Left forelimb (tissue), 1 donor: ENCODE data around the gene TGM2.

Experiments used
- DNase-seq: peaks from one replicate; pipeline ENCODE4 v3.0.0-alpha.2; 2018; ENCODE audit warnings: low spot score

TGM2 gene

DNA sequence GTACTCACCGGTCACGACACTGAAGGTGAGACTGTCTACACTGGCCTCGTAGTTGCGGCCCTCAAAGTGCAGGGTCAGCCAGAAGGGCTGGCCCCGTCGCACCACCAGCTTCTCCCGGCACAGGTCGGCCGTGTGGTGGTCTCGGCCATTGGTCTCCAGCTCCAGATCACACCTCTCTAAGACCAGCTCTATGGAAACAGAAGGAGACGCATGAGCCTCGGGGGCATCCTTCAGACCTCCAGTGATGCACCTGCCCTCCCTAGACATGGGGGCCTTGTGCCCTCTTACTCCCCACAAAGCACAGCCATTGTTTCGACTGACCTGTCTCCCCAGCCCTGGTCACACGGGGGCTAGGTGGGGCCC, 3.7 kb downstream of the TGM2 start:
- no peak for DNase-seq

DNA sequence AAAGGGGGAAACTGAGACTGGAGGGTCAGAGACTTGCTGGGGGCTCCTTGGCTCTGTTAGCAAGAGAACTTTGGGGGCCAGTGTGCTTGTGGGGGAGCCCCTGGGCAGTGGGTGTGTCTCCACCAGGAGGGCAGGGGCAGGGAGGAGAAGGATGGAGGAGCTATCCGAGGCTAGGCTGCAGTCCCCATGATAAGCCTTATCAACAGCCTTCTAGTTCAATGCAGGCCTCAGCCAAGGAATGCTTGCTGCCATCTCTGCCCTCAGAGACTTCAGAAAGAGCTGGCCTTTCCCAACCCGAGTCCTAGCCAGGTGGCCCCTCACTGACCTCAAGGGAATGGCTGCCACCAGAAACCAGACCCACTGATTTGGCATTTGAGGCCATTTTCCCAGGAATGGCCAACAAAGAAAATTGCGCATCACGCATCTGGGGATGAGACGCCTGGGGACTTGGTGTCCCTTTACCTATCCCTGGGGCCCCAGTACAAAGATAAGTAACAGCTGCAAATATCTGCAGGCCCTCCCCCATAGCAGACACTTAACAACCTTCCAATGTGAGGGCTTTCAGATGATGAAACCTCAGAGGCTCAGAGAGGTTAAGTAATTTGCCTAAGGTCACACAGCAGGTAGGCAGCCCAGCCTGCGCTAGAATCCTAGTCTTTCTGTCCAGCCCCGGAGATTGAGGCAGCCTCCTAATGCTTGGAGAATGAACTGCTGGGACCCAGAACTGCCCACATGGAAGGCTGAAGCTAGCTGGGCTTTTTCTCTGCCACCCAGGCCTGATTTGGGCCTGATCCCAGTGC, 4.9 kb downstream of the TGM2 start:
- DNase-seq: no peak

DNA sequence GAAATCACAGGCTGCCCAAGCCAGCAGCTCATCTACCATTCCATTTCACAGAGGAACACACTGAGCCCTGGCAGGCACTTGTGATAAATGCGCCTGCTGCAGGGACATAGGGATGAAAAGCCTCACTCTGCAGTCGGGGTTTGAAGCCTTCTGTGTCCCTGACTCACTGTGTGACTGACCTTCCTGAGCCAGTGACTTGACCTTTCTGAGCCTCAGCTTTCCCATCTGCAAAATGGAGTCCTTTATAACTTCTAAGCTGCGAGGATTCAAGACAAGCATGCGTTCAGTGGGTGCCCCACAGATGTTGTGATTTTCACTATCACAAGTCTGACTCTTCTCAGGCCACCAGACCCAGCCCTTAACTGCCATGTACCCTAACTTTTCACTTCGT, 5.5 kb downstream of the TGM2 start:
- no peak for DNase-seq

DNA sequence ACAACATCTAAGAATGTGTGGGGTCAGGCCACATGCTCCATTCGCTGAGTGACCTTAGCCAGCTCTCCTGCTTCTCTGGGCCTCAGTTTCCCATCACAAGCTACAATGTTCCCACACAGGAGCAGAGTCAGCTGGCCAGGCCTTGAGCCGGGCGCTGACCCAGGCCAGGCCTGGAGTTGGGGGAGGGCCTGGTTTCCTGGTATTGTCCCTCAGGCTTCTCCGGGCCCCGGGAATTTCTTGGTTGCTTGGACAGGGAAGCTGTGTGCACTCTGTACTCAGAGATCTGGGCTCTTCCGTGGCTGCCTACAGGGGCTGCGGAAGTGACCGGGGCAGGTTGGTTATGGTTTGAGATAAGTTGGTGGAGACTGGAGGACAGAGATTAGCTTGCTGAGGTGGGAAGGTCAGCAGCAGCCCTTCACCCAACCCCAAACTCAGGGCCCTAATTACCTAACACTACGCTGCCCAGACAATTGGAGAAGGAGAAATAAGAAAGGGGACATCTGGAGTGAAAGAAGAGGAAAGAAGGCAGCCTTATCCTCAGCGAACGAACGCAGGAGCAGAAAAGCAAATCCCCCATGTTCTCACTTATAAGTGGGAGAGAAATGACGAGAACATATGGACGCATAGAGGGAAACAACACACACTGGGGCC, 6.2 kb downstream of the TGM2 start:
- no peak for DNase-seq

DNA sequence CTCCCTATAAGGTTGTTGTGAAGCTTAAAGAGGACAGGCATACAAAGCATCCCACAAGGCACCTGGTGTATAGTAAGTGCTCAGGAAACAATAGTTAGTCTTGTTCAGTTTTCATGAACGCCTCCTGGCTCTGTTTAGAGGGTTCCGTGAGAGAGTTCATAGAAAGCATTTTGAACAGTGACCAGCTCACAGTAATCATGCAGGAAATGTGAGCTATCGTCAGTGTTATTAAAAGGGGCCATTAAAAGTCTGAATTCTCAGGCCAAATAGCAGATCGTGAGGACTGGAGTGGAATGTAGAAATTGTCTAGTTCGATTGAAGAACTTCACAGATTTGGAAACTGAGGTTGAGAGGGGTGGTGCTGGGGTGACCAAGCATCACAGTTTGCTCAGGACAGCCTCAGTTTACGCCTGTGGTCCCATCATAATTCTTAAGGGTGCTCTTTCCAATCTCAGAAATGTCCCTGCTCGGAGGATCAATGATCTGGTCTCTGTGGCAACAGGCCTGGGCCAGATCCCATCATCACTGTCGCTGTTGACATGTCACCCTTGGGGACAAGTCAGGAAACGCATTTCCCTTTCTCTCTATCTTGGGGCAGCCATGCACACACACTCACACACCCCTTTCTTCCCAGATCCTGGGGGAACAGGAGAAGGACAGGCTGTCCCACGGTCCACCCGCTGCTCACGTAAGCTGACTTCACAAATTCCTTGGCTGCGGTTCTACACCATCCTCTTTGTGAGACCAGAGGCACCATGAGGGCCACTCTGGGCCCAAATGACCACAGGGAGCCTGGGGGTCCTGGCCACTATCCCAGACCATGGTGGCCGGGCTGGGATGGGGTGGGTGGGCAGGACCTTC, 7.2 kb downstream of the TGM2 start:
- no peak for DNase-seq

DNA sequence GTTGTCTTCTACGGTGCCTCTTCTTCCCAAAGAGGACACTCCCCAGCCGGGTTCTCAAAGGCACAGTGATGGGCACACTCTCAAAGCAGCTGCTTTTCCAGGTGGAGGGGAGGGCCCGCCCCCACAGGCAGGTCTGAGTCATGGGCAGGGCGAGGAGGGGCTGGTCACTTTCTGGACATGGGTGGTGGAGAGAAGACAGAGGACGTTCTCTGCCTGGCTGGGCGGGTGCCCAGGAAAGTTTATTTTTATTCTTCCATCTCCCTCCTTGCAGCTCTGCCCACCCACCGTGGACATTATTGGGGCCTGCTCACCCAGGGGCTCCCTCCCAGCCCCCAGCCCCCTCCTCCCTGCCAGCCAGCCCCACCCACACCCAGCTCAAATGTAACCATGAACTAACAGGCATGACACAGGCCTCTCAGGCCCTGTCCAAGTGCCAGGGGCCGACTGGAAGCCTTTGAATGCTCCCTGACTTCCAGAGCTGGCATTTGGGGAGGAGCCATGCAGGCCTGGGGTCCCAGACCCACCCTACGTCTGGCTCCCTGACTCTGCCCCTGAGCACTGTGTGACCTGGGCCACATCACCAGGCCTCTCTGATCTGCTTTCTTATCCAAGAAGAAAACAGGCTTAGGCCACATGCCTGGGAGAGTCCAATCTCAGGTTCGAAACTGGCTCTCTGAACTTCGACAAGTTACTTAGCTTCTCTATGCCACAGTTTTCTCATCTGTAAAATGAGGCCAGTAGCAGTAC, 8.0 kb downstream of the TGM2 start:
- DNase-seq: no peak

DNA sequence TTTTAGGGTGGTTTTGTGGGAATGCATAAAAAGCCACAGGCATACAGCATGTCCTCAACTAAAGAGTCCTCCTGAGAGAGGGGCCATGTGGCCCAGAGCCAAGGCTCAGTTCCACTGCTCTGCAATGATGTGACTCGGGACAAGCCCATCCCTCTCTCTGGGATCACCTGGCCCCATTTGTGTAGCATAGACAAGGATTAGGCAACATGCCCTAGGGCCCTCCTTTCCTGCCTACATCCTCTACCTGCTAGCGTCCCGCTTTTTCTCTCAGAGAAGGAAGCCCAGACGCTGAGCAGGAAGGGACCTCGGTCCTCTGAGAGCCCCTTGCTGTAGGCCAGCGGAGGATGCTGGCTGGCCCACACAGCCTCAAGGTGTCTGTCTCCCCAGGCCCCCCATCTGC, 8.8 kb downstream of the TGM2 start:
- DNase-seq: no peak

DNA sequence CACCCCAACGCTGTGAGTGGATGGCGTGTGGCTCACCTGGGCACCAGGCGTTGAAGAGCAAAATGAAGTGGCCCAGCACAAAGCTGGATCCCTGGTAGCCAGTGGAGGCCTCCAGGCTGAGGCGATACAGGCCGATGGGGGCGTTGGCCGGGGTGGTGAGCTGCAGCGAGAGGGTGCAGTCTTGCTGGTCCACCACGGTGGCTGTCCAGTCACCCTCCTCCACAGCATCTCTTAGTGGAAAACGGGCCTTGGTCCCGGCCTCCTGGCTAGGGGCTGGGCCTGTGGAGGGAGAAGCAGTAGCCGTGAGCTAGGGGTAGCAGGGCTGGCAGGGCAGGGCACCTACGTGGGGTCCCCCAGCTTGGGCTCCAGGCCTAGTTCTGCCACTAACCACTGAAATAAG, 9.3 kb downstream of the TGM2 start:
- DNase-seq: no peak

DNA sequence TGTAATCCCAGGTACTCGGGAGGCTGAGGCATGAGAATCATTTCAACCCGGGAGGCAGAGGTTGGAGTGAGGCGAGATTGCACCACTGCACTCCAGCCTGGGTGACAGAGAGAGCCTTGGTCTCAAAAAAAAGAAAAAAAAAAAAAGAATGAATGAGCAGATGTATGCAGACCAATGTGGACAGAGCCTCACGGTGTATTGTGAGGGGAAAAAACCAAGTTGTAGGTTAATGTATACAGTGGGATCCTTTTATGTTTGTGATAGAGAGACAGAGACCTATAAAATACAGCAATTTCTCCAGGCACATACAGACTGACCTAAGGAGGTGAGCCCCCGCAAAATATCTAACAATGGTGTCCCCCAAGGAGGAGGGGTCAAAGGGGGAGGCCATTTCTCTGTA, 11.7 kb downstream of the TGM2 start:
- no peak for DNase-seq

DNA sequence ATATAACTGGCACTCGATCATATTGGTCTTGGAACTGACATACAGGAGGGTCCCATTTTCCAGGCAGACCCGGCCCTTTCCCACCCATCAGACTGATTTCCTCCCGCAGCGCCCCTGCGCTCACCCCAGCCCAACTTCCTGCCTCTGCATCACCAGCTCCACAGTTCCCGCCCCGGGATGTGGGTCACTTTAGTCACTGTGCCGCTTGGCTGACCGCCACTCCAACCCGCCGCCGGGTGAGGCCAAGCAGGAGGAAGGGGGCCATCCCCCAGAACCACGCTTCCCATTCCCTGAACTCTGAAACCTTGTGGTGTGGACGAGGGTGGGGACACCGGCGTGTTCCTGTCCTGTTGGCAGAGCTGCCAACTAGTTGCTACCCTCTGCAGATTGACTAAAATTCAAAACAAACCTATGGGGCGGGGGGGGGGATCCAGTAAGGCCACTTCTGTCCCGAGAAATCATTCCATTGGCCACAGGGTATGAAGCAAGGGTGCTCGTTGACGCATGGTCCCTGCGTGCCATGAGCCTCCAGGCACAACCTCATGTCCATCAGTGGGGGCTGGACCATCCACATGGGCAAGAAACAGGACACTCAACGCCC, 12.3 kb downstream of the TGM2 start:
- peak; percentile 80 for DNase-seq

DNA sequence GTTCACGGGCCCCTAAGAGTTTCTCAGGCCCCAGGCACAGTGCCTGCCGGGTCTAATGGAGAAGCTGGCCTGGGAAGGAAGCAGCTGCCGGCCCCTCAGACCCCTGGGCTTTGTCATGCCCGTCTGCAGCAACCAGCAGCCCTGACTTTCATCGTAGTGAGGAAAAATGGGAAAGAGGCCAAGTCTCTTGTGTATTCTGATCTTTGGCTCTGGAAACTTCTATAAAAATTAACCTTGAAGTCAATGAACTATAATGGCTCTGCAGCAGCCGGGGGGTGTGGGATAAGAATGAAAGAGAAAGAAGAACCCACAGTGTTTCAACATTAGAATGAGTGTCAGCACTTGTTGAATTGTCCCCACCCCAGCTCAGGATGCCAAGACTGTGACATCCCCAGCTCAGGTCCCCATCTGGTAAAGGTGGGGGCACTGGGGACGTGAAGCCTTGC, 12.9 kb downstream of the TGM2 start:
- no peak for DNase-seq

DNA sequence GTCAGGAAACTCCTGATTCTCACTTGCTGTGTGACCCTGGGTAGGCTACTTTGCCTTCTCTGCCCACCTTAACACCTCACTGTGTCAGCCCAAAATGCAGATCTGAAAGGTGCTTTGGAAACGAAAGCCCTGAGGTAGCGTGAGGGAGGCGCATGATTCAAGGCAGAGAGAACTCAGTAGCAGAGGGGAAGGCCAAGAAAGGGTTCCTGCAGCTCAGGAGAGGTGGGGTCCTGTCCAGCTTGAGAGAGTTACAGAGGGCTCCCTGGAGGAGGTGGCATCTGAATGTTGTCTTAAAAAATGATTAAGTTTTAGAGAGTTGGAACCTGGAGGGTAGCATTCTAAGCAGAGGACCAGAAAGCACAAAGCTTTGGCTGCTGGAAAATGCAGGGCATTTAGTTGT, 13.6 kb downstream of the TGM2 start:
- no peak for DNase-seq

DNA sequence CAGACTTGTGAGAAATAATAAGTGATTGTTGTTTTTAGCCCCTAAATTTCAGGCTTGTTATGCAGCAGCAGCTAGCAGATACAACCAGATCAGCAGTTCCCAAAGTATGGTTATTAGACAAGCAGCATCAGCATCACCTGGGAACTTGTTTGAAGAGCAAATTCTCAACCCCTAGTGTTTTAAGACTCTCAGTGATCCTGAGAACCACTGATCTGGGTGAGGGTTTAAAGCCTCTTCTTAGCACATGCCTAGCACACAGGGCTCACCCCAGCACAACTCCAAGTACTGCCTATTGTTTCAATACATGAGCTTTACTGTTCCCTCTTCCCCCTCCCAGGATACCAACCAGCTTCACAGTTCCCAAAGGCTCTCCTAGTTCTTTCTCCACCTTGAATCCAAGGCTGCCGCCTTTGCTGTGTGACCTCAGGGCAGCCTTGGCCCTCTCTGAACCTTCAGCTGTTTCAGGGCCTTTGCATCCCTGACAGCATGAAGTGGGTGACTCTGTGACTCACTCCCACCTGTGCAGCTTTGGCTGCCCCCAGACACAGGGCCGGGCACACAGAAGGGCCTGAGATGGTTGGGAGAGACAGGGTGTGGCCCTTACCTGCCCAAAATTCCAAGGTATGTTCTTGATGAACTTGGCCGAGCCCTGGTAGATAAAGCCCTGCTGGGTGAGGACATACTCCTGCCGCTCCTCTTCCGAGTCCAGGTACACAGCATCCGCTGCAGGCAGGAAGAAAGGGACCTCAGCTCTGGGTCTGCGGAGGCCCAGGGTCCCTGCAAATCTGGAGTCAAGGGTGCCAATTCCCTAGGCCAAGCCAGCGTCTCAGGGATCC, 14.5 kb downstream of the TGM2 start:
- no peak for DNase-seq

DNA sequence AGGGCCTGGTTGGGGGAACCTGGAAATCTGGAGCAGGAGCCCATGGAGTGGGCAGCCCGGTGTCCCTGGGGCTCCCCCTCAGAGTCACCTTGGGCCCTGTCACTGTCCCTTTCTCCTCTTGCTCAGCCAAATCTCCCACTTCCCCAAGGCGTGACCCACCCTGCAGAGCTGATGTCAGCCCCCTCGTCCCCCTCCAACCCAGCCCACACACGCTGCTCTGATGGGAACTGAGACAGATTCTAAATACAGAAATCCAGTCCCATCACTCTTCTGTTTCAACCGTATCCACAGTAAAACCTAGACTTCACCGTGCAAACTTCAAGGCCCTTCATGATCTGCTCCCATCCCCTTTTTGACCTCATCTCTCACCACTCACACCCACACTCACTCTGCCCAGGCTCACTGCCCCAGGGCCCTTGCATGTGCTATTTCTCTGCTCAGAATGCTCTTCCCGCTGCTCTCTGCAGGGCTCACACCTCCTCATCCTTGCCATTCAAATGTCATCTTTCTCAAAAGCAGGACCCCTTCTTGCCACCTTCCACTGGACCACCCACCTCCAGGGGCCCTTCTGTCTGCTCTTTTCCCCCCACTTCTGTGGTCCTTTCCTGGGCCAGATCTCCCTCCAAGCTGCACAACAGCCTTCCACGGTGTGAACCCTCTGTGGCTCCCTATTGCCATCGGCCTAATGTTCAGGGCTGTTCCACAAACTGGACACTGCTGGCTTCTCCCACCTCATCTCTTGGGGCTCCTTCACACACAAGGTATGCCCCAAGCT, 16.6 kb downstream of the TGM2 start:
- DNase-seq: no peak

DNA sequence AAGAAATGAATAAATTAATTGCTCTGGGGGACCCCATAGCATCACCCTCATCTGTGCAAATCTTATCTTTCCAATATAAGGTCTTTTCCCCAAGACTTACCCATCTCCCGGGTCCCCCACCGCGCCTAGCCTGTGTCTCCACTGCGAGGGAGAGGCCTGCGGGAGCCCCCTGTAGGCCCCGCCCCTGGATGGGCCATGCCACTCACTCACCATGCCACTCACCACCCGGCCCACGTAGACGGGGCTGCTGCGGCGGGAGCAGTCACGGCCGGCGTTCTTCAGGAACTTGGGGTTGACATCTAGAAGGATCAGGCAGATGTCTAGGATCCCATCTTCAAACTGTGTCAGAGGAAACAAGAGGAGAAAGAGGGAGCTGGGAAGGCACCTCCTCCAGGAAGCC, 17.3 kb downstream of the TGM2 start:
- no peak for DNase-seq

DNA sequence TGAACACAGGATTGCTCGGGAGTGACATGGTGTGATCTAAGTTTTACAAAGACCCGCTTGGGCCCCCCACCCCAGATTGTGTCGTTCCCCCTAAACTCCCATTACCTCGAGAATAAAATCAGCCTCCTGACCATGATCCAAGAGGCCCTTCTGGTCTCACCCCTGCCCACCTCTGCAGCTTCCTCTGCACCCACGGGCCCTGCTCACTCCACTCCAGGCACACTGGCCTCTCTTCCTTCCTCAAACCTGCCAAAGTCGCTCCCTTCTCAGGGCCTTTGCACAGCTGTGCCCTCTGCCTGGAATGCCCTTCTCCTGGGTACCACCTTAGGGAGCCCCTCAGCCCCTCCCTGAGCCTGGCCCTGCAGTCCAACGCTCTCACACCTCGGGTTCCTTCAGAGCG, 17.9 kb downstream of the TGM2 start:
- DNase-seq: no peak

DNA sequence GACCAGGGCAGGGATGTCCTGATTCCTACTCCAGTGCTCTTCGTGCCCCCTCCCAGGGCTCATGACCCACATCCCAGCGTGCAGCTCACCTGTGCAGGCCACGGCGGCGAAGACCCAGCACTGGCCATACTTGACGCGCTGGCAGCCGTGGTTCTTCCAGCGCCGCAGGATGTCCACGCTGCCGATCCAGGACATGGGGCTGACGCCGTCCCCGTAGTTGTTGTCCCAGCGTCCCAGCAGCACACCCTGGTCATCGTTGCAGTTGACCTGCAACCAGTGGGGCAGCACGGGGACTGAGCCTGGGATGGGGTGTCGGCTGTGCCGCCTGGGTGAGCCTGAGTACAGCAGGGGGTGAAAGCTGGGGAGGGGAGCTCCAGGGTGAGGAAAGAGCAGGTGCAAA, 18.4 kb downstream of the TGM2 start:
- DNase-seq: no peak

DNA sequence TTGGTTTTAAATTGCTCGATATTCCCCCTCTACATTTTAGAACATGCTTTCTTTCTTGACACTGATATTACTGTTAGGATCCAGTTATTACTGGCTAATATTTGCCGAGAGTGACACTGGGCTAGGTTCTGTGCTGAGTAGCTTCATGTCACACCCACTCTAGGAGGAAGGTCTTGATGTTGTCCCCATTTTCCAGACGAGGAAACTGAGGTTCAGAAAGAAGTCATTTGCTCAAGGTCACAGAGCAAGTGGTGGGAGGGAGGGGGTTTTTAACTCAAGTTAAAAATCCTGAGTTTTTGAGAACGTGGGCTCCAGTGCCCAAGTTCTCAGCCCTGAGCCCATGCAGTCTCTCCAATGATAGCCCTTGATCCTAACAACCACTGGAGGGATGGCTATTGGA, 18.9 kb downstream of the TGM2 start:
- no peak for DNase-seq

DNA sequence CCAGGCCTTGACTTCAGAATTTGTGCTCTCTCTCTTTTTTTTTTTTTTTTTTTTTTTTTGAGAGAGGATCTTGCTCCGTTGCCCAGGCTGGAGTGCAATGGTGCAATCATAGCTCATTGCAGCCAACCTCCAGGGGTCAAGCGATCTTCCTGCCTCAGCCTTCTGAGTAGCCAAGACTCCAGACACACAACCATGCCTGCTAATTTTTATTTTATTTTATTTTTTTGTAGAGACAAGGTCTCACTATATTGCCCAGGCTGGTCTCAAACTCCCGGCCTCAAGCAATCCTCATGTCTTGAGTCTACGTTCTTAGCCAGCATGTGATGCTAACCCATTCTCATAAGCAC, 19.4 kb downstream of the TGM2 start:
- DNase-seq: no peak
